ENCODE data around the gene KLF16. TPM values are rescaled to one million over a fixed set of nuclear protein-coding genes. Genes with fewer than 3 reads are reported as not detected.

Gene KLF16
- polyA plus RNA-seq, 3 donors = 0.51 to 23.3 (median 0.67) TPM

DNA sequence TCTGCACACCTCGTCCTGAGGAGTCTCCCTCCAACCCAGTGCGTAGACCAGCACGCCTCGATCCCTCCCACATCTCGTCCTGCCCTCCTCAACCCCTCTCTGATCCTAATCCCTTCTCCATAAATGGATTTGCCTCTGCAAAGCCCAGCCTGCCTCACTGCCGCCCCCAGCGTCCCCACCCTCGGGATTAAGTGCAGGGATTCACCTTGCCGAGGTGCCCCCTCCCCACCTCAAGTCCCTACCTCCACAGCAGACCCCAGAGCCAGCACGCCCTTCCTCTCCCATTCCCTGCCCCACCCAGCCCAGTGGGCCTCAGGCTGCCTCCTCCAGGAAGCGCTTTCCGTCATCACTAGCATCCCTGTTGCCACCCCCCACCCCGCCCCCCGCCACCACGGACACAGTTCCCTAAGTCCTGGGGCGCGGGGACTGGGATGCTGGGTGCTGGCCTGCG is 4.0 kb downstream of the KLF16 start:
- H4K20me1 ChIP-seq (ENCODE audit: insufficient read depth, low read length) = peaks cover 68% of the 10 kb centered on the region
- no peaks in the 10 kb centered on the region for H3K9me3 ChIP-seq (replicated peaks in 1 of 2; ENCODE audit: control insufficient read depth in 1 of 2, insufficient read depth in 1 of 2, low read length in 2 of 2)
- Mint-ChIP-seq H3K4me1 (peaks cover 56% of the 10 kb centered on the region), H3K9me3 (no peaks in the 10 kb centered on the region), H3K27me3 (ENCODE audit: low read depth in 3 of 3) (peaks cover 0 to 4% (median 2%) of the 10 kb centered on the region in 3 donors), H3K27ac (peak overlapping the region in 6 of 7 donors; percentile 27 to 82 (median 66)), H3K4me3 (peak overlapping the region in 1 of 2 donors; percentile 12), H3K36me3 (no peaks in the 10 kb centered on the region)
- H3K4me2 ChIP-seq (replicated peaks; ENCODE audit: extremely low read depth, low read length, poor library complexity, severe bottlenecking) = peak overlapping the region; percentile 92
- no peak overlapping the region for H3K9ac ChIP-seq (ENCODE audit: insufficient read depth, low read length, poor library complexity, severe bottlenecking)
- DNase-seq = peak in 1 of 3 donors; percentile 9
- H3K27me3 ChIP-seq (ENCODE audit: control insufficient read depth in 2 of 2, insufficient read depth in 2 of 2, low read length in 2 of 2) = no peaks in the 10 kb centered on the region
- TF ChIP-seq, protein P1, sequence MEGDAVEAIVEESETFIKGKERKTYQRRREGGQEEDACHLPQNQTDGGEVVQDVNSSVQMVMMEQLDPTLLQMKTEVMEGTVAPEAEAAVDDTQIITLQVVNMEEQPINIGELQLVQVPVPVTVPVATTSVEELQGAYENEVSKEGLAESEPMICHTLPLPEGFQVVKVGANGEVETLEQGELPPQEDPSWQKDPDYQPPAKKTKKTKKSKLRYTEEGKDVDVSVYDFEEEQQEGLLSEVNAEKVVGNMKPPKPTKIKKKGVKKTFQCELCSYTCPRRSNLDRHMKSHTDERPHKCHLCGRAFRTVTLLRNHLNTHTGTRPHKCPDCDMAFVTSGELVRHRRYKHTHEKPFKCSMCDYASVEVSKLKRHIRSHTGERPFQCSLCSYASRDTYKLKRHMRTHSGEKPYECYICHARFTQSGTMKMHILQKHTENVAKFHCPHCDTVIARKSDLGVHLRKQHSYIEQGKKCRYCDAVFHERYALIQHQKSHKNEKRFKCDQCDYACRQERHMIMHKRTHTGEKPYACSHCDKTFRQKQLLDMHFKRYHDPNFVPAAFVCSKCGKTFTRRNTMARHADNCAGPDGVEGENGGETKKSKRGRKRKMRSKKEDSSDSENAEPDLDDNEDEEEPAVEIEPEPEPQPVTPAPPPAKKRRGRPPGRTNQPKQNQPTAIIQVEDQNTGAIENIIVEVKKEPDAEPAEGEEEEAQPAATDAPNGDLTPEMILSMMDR (IDR thresholded peaks at IDR 0.05) = no peak
- intact Hi-C loops (cut with micrococcal nuclease) = no loop called here
- H3K79me2 ChIP-seq (ENCODE audit: insufficient read depth, low read length) = peaks cover 82% of the 10 kb centered on the region
- no peaks in the 10 kb centered on the region for H3K36me3 ChIP-seq (replicated peaks in 1 of 2; ENCODE audit: control insufficient read depth in 1 of 2, insufficient read depth in 2 of 2, low read length in 2 of 2)
- peaks cover 71 to 80% of the 10 kb centered on the region in 2 donors for H3K4me1 ChIP-seq (ENCODE audit: control insufficient read depth in 1 of 2, insufficient read depth in 2 of 2, low read length in 2 of 2)
- no peak overlapping the region for H3K27ac ChIP-seq (ENCODE audit: low read depth in 1 of 2, low read length in 2 of 2)
- 64% methylated on average over 18 of the region's 18 CpGs for WGBS (ENCODE audit: insufficient coverage)
- H3K4me3 ChIP-seq (replicated peaks in 1 of 3; ENCODE audit: low read depth in 2 of 3, low read length in 3 of 3) = peak overlapping the region in 1 of 3 experiments; percentile 17
- H2AFZ ChIP-seq (ENCODE audit: insufficient read depth, low read depth, low read length, poor library complexity, severe bottlenecking) = no peak overlapping the region

DNA sequence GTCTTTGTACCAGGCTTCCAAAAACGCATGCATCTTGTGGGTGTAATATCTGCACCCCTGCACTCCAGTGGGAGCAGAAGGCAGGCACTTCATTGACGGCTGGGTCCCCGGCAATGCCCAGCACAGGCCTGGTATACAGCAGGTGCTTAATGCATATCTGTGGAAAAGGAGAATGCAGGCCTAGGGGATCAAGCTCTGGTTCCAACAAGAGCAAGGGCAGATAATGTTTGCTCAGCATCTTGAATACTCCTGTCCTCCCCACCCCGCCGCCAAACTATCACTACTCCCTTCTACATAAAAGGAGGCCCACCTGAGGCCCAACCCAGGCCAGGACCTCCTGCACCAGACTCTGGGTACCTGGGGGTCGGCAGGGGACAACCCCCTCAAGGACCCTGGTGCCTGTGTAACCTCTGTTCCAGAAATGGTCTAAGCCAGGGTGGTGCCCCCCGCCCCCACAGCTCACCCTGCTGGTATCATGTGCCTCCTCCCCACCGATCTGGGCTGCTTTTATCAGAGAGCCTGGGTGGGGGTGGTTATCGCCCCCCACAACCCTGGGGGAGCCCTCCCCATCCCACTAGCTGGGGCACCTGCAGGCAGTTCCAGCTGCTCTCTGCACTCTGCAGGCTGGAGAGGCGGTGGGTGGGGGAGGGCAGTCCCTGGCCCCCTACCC is 4.8 kb downstream of the KLF16 start:
- intact Hi-C loops (cut with micrococcal nuclease) = no loop called here
- Mint-ChIP-seq H3K36me3 (no peaks in the 10 kb centered on the region), H3K27me3 (ENCODE audit: low read depth in 3 of 3) (peaks cover 0 to 4% (median 2%) of the 10 kb centered on the region in 3 donors), H3K4me3 (peak overlapping the region in 1 of 2 donors; percentile 4), H3K9me3 (no peaks in the 10 kb centered on the region), H3K27ac (peak overlapping the region in 5 of 7 donors; percentile 79 to 94 (median 86)), H3K4me1 (peaks cover 58% of the 10 kb centered on the region)
- Histone ChIP-seq H3K27me3 (ENCODE audit: control insufficient read depth in 2 of 2, insufficient read depth in 2 of 2, low read length in 2 of 2) (no peaks in the 10 kb centered on the region), H3K9me3 (replicated peaks in 1 of 2; ENCODE audit: control insufficient read depth in 1 of 2, insufficient read depth in 1 of 2, low read length in 2 of 2) (no peaks in the 10 kb centered on the region), H4K20me1 (ENCODE audit: insufficient read depth, low read length) (peaks cover 76% of the 10 kb centered on the region), H3K36me3 (replicated peaks in 1 of 2; ENCODE audit: control insufficient read depth in 1 of 2, insufficient read depth in 2 of 2, low read length in 2 of 2) (peaks cover 0 to 2% of the 10 kb centered on the region in 2 donors), H3K4me3 (replicated peaks in 1 of 3; ENCODE audit: low read depth in 2 of 3, low read length in 3 of 3) (peak overlapping the region in 1 of 3 experiments; percentile 97), H3K79me2 (ENCODE audit: insufficient read depth, low read length) (peaks cover 90% of the 10 kb centered on the region), H2AFZ (ENCODE audit: insufficient read depth, low read depth, low read length, poor library complexity, severe bottlenecking) (no peak overlapping the region), H3K4me2 (replicated peaks; ENCODE audit: extremely low read depth, low read length, poor library complexity, severe bottlenecking) (peak overlapping the region; percentile 92), H3K4me1 (ENCODE audit: control insufficient read depth in 1 of 2, insufficient read depth in 2 of 2, low read length in 2 of 2) (peaks cover 78 to 88% of the 10 kb centered on the region in 2 donors), H3K9ac (ENCODE audit: insufficient read depth, low read length, poor library complexity, severe bottlenecking) (peak overlapping the region; percentile 89), H3K27ac (ENCODE audit: low read depth in 1 of 2, low read length in 2 of 2) (peak overlapping the region; percentile 77 to 92)
- 28% methylated on average over 5 of the region's 10 CpGs for WGBS (ENCODE audit: insufficient coverage)
- TF ChIP-seq, protein P1 (IDR thresholded peaks at IDR 0.05) = no peak
- DNase-seq = peak in 1 of 3 donors; percentile 15
